Lower lobe of right lung (tissue), 2 donors: ENCODE data around the gene DMD. TPM values are rescaled to one million over a fixed set of nuclear protein-coding genes. Genes with fewer than 3 reads are reported as not detected.

Experiments used
- ATAC-seq, 2 donors: fragments of 200-7000 bp; cut with Tn5 transposase; one replicate each; pipeline ENCODE4 v1.9.1; 2020 to 2022; ENCODE audit warnings: mild to moderate bottlenecking in 2 of 2, moderate library complexity in 2 of 2
- DNase-seq: peaks from one replicate; pipeline ENCODE4 v3.0.0-alpha.2; 2020
- H3K27ac ChIP-seq: fragments of 200-600 bp; one replicate; pipeline ENCODE4 v1.8.0; 2022
- H3K27me3 ChIP-seq: fragments of 200-600 bp; one replicate; pipeline ENCODE4 v1.8.0; 2022; ENCODE audit warnings: low read depth
- H3K36me3 ChIP-seq: fragments of 200-600 bp; one replicate; pipeline ENCODE4 v1.8.0; 2022; ENCODE audit warnings: mild to moderate bottlenecking
- H3K4me1 ChIP-seq: fragments of 200-600 bp; one replicate; pipeline ENCODE4 v1.8.0; 2022
- H3K4me3 ChIP-seq: fragments of 200-600 bp; one replicate; pipeline ENCODE4 v1.8.0; 2022; ENCODE audit warnings: mild to moderate bottlenecking
- H3K9me3 ChIP-seq: fragments of 200-600 bp; one replicate; pipeline ENCODE4 v1.8.0; 2022
- intact Hi-C: fragments of 100-400 bp; cut with DNase I; formaldehyde crosslinking; loops from one replicate; pipeline ENCODE4 v1.11.0; 2022
- microRNA-seq: library from miRNA; unstranded; fragments of <30 nt; microRNA quantifications from one replicate; pipeline ENCODE4 v1.2.0, GENCODE V29; 2020; ENCODE audit warnings: borderline number of aligned reads
- total RNA-seq: library from RNA; stranded (reverse); fragmentation: NEBNext Ultra II Directional; extraction: Animal tissue kit (Norgen Biotek cat#: 25700); gene quantifications from one replicate; pipeline ENCODE4 v1.2.1, GENCODE V29; 2021
- TF ChIP-seq, protein P1 (sequence below): fragments of 200-600 bp; IDR thresholded peaks from one replicate; pipeline ENCODE4 v1.8.0; 2022; ENCODE audit warnings: antibody characterized with exemption, mild to moderate bottlenecking
- donor health status: DM: no; HTN: yes; CAD: no; lungs with severe emphysema.

Gene DMD
- total RNA-seq, 1 donor from 2014 or later: 29.4 TPM

DNA sequence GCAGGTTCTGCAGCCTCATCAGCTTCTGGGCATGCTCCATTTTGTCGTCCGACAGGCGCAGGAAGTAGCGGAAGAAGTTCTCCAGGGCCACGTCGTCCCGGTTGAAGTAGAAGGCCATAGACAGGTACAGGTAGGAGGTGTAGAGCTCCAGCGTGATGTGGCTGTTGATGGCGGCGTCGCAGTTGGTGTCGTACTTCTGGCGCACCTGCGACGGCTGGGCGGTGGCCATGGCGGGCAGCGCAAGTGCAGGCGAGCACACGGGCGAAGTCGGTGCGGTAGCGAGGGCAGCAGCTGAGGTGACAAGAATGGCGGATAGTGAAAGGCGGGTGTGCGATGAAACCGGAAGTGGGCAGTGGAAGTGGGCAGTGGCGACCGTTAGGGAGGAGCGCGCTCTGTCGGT, 2139.6 kb downstream of the DMD start, which contains the start of gene FTHL17:
Gene FTHL17 (minus strand): TSS at position 317 of the 400 bp plus-strand sequence. CDS start 88 bp downstream, at position 229.
- ATAC-seq (no peak), DNase-seq (no peak)
- Histone ChIP-seq H3K9me3 (no peaks in the 10 kb centered on the region), H3K36me3 (no peaks in the 10 kb centered on the region), H3K27me3 (no peaks in the 10 kb centered on the region), H3K27ac (no peak within 1 kb of the TSS), H3K4me1 (no peaks in the 10 kb centered on the region), H3K4me3 (no peak within 1 kb of the TSS)
- TF ChIP-seq, protein P1, sequence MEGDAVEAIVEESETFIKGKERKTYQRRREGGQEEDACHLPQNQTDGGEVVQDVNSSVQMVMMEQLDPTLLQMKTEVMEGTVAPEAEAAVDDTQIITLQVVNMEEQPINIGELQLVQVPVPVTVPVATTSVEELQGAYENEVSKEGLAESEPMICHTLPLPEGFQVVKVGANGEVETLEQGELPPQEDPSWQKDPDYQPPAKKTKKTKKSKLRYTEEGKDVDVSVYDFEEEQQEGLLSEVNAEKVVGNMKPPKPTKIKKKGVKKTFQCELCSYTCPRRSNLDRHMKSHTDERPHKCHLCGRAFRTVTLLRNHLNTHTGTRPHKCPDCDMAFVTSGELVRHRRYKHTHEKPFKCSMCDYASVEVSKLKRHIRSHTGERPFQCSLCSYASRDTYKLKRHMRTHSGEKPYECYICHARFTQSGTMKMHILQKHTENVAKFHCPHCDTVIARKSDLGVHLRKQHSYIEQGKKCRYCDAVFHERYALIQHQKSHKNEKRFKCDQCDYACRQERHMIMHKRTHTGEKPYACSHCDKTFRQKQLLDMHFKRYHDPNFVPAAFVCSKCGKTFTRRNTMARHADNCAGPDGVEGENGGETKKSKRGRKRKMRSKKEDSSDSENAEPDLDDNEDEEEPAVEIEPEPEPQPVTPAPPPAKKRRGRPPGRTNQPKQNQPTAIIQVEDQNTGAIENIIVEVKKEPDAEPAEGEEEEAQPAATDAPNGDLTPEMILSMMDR: no peak
- intact Hi-C loops: no loop called here

DNA sequence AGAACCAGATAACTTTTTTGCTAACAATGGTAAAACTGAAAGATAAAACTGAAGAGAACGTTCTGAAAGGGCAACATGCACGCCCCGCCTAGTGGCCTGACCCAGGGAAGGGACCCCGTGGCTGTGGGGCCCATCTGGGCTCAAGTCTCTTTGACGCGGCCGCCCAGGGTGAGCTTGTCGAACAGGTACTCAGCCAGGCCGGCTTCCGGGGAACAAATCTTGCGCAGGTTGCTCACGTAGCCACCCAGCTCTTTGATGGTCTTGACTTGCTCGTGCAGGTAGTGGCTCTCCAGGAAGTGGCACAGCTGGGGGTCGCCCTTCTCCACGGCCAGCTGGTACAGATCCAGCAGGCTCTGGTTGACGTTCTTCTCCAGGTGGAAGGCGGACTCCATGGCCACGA, 2140.1 kb downstream of the DMD start:
- H3K4me3 ChIP-seq: no peak overlapping the region
- no peaks in the 10 kb centered on the region for H3K4me1 ChIP-seq
- DNase-seq (no peak), ATAC-seq (no peak)
- no peak overlapping the region for H3K27ac ChIP-seq
- H3K9me3 ChIP-seq: no peaks in the 10 kb centered on the region
- H3K27me3 ChIP-seq: no peaks in the 10 kb centered on the region
- H3K36me3 ChIP-seq: no peaks in the 10 kb centered on the region
- TF ChIP-seq, protein P1: no peak
- intact Hi-C loops: no loop called here

DNA sequence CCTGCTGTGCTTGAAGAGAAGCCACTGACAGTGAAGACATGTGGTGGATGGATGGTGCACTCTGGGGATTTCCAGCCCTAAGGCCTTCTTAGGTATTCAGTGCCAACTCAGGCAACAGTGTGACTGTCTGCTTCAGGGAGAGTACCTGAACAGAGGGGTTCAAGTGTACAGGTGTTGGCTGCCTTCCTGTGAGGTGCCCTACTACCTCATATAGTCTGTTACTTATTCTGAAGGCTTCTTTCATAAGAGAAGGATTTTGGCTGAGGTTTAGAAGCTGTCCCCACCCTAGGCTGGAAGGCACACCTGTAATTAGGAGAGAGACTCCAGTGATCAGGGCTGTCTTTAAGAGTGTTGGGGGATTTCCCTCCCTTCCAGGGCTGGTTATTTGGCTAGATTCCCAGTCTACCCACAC, 2141.3 kb downstream of the DMD start:
- ATAC-seq: peak in 1 of 2 donors; percentile 23
- Histone ChIP-seq H3K4me1 (no peaks in the 10 kb centered on the region), H3K9me3 (no peaks in the 10 kb centered on the region), H3K36me3 (no peaks in the 10 kb centered on the region), H3K27ac (no peak overlapping the region), H3K27me3 (no peaks in the 10 kb centered on the region), H3K4me3 (no peak overlapping the region)
- DNase-seq: no peak
- TF ChIP-seq, protein P1: no peak
- intact Hi-C loops: no loop called here

Small RNA genes lying within 50 kb of the gene (microRNA-seq; reads per million reads assigned to microRNA genes)
- gene MIR3915 (not detected), gene MIR548F5 (not detected)
